ENCODE measurements around the gene TMPRSS7.

DNA sequence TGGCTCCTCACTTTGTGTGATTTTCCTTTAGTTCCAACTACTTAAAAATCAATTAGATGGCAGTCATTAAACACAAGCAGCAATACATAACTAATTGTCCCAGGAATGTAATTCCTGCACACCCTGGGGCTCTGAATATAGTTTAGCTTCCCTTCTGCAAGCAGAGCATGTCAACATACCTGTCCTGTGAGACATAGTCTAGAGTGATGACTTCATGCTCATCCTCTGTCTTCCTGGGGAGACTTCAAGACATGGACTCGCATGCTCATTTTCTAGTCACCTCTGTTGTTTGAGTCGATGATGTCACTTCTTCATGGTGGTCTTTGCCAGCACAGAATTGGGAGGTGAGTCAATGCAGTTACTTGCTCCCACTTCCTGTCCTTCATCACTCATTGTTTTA, 67.4 kb downstream of the TMPRSS7 start:
- TF ChIP-seq, protein P1, sequence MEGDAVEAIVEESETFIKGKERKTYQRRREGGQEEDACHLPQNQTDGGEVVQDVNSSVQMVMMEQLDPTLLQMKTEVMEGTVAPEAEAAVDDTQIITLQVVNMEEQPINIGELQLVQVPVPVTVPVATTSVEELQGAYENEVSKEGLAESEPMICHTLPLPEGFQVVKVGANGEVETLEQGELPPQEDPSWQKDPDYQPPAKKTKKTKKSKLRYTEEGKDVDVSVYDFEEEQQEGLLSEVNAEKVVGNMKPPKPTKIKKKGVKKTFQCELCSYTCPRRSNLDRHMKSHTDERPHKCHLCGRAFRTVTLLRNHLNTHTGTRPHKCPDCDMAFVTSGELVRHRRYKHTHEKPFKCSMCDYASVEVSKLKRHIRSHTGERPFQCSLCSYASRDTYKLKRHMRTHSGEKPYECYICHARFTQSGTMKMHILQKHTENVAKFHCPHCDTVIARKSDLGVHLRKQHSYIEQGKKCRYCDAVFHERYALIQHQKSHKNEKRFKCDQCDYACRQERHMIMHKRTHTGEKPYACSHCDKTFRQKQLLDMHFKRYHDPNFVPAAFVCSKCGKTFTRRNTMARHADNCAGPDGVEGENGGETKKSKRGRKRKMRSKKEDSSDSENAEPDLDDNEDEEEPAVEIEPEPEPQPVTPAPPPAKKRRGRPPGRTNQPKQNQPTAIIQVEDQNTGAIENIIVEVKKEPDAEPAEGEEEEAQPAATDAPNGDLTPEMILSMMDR (IDR thresholded peaks at IDR 0.05): no peak
- TF ChIP-seq POLR2A (IDR thresholded peaks at IDR 0.05): no peak
